HG03066 (cell line): ENCODE data around the gene ZNF282.
"Not testable (repeated sequence)": the region's sequence is repeated elsewhere in the genome, so short reads cannot be mapped to it uniquely, and the experiment has no call there.

Experiments
- ATAC-seq: cut with Tn5 transposase; IDR thresholded peaks from one replicate; pipeline ENCODE4 v1.9.1; 2021; ENCODE audit warnings: low read depth; ENCODE audit not compliant: unreplicated experiment

The ZNF282 gene

DNA sequence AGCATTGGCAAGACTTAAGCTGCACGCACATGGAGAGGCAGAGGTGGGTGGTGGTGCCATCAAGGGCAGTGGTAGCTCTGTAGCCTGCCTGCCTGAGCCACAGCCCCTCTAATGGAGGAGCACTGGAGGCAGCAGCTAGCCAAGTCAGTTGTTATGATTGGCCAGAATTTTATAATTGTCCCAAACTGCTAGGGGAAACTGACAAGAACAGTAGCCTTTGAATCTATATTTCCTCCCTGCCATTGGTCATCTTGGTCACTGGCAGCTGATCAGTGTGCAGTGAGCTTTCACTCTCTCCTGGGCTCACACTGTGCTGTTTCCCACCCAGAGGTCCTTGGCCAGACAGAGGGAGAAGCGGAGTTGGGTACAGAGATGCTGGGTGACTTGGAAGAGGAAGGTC is 57.0 kb downstream of the ZNF282 start:
- ATAC-seq: no peak

- ATAC-seq: no peak
Measured at GRCh38 chr7:149253665-149254064, 58.3 kb downstream of the ZNF282 start.

DNA sequence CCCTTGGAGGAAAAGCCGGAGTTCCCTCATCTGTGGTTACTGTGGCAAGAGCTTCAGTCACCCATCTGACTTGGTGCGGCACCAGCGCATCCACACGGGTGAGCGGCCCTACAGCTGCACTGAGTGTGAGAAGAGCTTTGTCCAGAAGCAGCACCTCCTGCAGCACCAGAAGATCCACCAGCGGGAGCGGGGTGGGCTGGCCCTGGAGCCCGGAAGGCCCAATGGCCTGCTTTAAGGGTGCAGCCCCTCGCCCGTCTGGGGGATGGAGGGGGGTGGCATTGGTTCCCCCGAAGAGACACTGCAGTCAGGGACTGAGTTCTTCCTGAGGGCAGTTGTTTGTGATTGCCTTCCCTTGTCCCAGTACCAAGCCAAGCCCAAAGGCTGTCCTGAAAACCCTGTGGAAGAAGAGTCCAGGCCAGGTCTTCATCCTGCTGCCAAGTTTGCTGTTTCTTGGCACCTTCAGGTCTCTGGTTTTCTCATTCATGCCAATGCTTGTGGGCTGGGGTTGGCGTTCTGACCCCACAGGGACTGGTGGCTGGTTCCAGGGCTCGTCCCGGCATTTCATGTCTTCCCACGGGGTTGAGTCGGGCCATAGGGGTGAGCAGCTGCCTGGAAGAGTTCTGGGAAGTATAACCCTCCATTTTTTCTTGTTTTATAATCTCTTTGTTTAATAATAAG is 59.0 kb downstream of the ZNF282 start:
- no peak for ATAC-seq

GRCh38 chr7:149255174-149255573 is 59.8 kb downstream of the ZNF282 start:
- ATAC-seq: no peak

- ATAC-seq: no peak
Measured at GRCh38 chr7:149256568-149256967, 61.2 kb downstream of the ZNF282 start.

GRCh38 chr7:149257146-149257545 is 61.8 kb downstream of the ZNF282 start:
- no peak for ATAC-seq

- ATAC-seq: peak; percentile 20
Measured at GRCh38 chr7:149261316-149261828, 66.0 kb downstream of the ZNF282 start.

DNA sequence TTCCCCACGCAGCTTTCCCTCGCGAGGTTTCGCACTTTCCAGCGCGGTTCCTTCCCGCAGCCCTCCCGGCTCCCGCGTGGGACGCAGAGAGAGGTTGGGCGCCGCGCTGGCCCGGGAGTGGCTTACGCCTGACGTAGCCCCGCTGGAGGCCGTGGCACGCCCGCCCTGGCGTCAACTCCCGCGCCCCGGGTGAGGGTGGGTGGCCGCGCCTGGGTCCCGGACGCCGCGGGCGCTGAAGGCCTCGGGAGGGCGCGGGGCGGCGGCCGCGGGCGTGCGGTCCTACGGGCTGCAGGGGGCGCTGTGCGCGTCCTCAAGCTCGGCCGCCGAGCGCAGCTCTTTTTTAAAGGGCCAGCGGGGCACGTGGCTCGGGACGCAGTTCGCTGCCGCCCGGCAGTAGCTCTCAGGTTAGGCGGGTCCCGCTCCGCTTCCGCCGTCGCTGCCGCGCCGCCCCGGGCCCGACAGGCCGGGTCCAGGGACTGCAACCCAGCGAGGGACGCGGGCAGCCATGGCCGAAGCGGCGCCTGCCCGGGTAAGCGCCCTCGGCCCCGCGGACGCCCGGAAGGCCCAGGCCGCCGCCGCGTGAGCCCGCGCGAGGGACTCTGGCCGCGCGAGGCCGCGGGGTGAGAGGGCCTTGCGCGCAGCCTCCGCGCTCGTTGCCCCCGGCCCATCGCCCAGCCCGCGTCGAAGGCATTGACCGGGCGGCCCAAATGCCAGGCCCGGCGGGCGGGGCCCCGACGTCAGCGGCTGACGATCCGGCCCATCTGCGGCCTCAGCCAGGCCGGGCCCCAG is 66.7 kb downstream of the ZNF282 start, which contains the start of gene ZNF783:
ZNF783 (plus strand) TSS at position 368 of the 789 bp plus-strand sequence; CDS start at position 506, 138 bp downstream.
- peak; percentile 76 for ATAC-seq

- no peak for ATAC-seq
Measured at GRCh38 chr7:149266451-149266850, 71.1 kb downstream of the ZNF282 start.

DNA sequence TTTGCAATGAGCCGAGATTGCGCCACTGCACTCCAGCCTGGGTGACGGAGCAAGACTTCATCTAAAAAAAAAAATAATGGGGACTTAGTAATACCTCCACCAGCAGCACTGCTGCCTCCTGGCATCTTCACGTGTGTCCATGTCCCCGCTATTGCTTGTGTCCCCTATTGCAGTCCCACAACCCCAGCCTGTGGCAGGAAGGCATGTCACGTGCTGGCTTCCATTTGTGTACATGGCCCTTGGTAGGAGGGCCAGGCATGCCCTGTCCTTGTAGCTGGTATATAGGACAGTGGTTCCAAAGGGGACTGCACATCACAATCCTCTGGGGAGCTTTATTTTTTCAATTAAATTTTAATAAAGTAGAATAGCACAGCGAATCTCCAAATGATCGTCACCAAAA is 72.4 kb downstream of the ZNF282 start:
- no peak for ATAC-seq

DNA sequence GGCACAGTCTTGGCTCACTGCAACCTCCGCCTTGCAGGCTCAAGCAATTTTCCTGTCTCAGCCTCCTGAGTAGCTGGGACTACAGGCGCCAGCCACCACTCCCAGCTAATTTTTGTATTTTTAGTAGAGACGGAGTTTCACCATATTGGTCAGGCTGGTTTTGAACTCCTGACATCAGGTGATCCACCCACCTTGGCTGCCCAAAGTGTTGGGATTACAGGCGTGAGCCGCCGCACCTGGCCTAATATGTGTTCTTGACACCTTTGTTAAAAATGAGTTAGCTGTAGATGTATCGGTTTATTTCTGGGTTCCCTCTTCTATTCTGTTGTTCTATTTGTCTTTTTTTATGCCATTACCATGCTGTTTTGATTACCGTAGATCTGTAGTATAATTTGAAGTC is 79.1 kb downstream of the ZNF282 start:
- not testable (repeated sequence) for ATAC-seq
